T-helper 1 cell (primary cell): Measurements from ENCODE around the gene LRRN3.

Experiments
- DNase-seq, 5 donors: peaks; one replicate each; pipeline ENCODE4 v3.0.0-alpha.2; 2012 to 2020

The LRRN3 gene

DNA sequence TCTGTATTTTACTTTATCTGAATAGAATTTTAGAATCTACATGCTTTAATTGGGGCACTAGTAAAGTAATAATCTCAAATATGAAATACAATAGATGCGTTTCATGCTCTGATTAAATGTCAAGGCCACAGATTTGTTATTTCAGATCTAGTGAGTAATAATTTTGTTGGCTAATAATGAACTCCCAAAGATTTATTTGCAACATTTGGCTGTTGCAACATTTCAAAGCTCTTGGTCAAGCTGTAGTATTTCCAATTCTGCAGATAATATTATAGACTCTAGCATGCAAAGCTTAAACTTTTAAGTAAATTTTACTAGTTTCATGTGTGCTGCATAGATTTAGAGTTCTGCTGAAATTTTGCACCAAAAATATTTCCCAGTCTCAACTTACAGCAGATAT, 16.7 kb downstream of the LRRN3 start:
- DNase-seq = no peak

DNA sequence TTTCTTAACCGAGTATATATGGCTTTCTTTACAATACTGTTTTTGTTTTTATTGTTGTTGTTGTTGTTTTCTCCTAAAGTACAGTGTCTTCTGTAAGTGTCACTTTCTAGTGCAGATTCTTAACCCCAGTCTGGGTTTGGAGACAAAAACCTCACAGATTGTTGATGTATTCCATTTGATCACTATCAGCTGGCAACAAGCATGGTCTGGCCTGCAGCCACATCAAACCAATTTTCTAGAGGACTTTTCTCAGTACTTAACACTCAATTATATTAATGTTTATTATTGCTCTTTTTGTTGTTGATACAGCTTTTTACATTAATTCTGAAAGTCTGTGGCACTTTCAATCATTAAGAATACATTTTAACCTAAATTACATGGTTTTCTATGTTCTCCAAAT, 17.1 kb downstream of the LRRN3 start:
- no peak for DNase-seq

DNA sequence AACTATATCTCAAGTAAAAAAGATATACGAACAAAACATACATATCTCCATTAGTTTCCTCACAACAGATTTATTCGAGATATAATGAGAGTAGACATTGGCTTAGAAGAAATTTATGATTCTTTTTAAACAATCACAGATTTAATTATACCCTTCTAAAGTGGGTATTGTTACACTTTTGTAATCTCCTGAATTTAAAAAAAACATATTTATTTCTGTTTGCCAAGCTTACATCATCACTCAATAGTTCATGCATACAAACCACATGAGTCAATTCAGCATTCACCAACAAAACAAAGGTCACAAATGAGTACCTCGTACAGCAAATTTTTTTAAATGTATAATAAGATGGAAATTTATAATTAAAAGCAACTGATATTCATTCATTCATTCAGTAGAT, 17.6 kb downstream of the LRRN3 start:
- no peak for DNase-seq

DNA sequence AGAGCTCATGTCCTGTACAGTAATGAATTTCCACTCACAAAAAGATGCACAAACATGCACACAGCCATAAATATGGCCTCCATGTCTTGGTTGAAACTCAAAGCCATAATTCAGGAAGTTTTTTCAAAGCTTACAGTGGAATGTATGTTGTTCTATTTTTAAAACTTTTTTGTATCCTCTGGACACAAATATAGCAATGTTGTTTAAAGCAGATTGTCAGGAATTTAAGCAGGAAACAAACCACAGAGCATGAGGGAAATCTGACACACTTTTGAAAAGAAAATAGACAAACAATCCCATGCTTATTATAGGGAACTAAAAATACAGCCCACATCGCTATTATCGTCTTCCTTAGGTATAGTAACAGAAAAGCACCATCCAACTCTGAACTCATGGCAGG, 21.5 kb downstream of the LRRN3 start:
- DNase-seq = no peak

DNA sequence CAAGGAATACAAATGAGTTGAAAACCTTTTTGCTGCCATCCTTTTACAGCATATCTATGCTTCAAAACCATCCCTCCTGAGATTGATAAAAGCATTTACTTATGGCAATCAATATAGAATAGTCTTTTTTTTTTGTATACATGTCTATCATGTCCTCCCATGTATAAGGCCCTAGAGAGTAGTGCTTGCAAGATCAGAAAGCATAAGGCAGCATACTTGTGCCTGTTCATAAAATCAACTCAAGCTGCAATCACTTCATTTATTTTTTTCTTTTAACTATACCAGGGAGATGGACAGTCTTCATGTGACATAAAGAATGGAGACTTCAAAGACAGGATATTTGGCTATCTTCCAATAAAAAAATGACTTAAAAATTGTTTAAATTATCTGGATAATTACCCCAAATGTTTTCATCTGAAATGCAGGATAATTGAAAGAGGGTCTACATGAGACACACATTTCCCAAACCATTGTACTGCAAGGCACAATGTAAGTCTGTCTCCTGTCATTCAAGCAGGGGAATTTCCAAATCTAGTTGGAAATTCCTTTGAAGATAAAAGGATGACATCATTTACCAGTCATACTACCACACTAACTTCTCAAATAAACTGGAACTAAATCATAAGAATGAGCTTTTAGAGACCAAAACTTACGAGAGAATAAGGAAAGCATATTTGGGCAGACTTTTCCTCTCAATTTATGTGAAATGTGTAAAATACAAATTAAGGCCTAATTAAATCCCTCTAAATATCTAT, 22.5 kb downstream of the LRRN3 start:
- no peak for DNase-seq

DNA sequence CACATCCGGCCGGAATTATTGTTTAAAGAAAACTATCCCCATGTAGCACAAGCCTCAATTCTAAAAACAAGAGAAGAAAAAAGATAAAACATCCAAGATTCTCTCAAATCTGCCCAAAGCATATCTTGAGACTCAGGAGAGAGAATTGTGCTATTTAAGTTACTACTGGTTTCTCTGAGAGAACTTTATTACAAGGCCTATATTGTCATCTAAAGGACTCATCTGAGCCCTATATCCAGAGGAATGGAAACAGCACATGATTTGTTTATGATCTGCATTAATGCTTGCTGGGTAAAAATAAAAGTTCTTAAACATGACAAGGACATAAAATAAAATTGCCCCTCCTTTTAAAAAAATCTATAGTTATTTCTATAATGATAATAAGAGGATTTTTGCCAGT, 25.0 kb downstream of the LRRN3 start:
- no peak for DNase-seq

DNA sequence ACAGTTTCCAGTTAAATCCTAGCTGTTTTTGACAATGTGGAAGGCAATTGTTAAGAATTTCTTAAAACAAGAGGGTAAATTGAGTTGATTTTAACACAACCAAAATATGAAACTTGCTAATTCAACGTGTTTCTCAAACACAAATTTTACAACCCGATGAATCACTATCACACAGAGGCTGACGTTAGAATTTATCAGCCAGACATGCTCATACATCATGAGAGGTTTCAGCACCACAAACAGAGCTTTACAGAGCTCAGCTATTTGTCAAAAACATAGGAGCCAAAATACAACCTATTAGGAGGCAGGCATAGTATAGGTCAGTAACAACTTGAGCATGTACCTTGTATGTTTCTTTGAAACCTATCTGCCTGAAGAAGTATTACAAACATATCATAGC, 36.1 kb downstream of the LRRN3 start:
- no peak for DNase-seq

DNA sequence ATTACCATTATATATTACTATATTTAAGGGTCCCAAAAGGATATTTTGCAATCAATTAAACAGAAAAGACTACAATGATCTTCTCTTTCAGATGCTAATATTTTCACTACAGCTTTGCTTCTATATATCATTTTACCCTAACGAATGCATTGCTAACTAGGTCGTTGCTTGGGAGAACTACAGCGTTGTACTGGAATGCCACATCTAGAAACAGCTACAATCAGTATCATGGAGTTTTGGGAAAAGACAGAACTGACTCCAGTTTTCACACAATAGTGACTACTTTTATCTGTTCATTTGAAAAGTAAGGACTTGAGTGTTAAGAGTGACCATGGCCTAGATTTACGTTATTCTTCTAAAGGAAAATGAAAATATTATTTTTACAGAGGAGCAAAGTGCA, 38.5 kb downstream of the LRRN3 start:
- DNase-seq = no peak

DNA sequence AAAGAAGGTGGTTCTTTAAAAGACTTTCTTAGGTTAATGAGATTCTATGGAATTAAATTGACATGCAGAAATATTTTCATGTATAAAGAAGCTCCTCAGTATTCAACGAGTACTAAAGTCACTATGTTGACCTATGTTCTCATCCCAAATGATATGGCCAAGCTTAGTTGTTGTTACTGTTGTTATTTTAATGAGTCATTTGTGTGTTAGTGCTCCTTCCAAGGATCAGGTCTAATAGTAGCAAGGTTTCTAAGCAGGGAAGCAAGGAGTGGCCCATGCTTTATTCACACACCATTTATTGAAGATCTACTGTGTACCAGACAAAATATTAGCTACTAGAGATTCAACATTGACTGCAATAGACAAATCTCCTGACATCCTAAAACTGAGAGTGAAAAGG, 41.9 kb downstream of the LRRN3 start:
- DNase-seq = no peak

DNA sequence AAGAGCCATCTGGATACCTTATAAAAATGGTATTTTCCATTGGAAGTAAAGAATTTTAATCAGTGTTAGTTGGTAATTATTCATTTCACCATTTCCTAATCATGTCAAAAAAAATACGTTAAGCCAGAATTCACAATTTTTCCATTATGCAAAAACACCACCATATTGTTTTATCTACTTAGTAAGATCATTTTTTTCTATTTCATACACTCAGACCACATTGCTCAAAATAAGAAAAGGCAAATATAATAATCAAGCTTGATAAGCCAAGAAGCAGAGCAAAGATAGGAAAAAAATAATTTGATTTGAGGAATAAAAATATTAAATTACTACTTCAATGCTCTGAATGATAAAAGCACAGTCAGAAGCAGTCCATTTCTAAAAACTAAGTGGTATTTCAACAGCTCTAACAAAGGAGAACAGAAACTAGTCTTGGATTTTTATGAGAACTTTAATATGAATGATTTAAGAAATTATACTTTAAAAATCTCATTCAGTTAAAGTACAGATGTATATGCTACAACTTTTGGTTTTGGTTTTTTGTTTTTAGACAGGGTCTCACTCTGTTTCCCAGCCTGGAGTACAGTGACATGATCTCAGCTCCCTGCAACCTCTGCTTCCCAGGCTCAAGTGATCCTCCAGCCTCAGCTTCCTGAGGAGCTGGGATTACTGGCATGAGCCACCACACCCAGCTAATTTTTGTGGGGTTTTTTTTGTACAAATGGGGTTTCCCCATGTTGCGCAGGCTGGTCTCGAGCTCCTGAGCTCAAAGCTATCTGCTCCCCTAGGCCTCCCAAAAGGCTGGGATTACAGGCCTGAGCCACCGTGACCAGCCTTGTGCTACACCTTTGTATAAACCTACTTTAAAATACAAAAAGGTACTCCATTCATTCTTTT, 46.6 kb downstream of the LRRN3 start:
- DNase-seq = peak in 1 of 5 donors; percentile 1

DNA sequence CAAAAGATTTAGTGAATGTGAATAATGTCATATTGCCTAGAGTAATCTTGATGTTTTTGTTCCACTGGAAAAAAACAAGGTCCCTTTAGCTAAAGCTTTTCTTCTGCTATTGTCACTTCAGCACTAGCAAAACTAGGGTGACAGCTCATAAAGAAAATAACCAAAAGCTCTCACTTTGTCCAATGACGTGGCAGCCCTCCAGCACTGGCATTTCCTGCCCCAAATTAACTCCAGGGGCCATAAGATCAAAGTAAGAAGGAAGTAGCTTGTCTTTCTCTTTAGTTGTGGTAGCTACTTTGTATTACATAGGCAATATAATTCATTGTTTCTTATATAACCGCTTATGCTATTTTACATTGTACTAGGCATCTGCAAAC, 47.3 kb downstream of the LRRN3 start:
- DNase-seq = peak; percentile 10 to 88 (median 16)

DNA sequence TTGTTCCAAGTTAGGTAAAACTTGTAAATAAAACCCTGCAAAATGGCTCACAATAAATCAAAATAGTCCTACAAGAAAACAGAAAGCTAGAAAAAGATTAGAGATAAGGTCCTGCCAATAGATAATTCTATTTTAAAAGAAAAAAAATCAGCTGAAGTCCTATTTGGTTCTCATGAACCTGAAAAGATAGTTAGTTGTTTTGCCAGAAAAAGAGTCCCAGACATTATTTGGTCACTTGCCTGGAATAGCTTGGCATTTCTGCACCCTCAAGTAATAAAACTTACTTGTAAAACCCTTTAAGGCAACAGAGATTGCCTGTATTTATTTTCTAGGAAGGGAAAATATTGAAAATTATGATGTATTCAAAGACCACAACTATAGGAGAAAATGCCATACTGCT, 47.7 kb downstream of the LRRN3 start:
- DNase-seq = no peak

DNA sequence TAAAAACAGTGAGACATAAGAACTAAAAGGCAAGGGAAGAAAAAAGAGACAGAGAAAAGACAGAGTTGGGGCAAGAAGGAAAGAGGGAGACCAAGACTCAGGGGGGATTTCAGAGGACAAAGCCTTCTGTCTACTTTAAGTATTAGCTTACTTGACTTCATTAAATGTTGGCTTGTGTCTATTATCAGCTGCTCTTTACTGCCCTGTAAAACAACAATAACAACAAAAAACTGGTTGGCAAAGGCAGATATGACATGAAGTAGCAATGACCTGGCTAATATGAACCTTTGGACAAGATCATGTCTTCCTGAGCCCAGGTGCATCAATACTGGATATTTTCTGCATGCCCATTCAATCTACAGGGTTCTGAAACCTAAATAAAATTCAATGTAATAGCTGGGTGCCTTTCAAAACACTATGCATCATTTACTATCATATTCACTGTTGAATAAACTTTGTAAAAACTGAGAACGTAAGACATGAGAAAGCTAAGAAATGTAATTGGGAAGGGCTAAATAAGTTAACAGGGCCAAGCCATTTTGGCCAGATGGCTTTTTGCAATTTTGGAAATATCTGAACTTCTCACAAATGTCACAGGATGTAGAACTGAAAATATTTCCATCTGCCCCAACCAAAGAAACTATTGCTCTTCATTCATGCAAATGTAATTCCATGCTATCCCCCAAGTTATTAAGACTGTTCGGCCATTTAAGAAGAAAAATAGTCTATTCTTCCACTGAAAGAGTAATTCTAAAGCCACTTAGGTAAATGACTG, 49.4 kb downstream of the LRRN3 start:
- DNase-seq = no peak

DNA sequence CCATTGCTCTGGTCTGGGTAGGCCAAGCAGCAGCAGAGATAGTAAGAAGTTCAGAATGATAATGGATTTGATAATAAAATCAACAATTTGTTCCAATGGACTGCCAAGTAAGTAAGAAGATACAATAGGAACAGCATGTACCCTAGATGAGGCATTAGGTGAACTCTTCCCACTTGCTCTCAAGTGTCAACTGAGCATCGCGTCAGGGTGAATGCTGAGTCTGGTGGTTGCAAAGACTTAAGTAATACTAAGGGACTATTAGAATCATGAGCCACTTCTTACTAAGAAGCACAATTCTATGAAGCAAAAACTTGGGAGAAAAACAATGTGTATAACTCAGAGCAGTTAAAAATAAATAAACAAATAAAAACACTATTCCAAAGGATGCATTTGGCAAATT, 54.5 kb downstream of the LRRN3 start:
- no peak for DNase-seq

DNA sequence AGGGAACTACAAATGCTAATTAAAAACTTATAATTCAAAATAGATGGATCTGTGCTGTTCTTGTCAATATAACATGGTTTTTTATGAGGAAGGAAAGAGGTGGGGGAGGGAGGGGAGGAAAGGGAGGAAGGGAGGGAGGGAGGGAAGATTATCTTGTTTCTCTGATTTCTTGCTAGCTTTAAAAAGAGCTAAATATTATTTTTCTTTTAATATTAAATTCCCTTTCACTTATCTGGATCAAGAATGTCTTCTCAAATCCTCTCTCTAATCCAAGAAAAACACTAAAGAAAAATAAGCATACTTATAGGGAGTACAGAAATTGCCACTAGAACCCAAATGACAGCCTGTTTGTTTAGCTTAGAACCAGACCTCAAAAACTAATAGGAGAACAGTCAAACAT, 55.2 kb downstream of the LRRN3 start:
- no peak for DNase-seq

DNA sequence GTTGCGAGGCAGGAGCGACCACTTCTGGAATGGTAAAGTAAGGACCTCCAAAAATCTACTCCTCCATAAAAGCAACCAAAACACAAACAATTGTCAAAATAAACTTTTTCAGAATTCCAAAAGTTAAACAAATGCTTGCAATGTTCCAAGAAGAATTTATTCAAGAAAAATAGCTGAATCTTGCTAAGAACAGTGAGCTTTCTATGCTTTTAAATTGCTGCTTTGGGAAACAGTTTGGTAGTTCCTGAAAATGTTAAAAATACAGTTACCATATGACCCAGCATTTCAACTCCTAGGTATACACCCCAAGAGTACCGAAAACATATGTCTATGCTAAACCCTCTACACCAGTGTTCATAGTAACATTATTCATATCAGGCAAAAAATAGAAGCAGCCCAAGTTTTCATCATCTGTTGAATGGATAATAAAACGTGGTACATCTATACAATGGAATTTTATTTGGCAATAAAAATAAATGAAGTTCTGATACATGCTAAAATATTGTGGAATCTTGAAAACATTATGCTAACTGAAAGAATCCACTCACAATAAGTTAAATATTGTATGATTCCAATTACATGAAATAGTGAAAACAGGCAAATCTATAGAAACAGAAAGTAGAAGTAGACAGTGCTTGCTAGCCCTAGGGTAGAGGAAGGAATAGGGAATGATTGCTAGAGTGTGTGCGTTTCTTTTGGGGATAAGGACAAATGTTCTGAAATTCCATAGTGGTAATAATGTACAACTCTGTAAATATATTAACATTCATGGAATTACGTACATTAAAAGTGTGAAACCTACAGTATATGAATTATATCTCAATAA, 57.0 kb downstream of the LRRN3 start:
- DNase-seq = no peak

DNA sequence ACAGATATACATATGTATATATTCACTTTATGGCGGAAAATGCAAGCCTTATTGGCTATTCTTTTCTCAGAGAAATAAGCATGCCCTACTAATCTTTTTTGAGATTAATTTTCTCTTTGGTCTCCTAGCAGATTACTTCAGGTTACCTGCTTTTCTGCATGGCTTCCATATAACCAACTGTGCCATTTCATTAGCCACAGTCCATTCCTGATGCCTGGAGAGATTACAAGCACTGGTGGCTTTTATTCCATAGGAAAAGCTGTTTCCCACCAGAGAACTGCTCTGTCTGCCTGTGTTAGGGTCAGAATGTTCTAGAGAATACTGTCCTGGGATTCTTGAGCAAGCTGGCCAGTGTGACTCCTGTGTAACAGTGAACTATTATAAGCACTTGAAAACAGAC, 59.8 kb downstream of the LRRN3 start:
- no peak for DNase-seq

DNA sequence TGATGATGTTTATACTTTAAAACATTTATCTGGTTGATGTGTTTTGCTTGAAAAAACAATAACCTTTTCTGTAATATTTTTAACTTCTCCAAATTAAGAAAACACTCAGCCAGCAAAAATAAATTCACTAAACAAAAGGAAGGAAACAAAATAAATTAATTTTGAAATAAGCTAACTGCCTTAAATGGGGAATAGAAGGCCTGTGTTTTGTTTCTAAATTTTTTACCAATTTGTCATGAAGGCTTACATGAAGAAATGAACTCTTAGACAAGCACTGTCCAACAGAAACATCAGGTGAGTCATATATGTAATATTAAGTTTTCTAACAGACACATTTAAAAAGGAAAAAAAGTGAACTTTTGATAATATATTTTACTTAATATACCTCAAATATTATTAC, 68.5 kb downstream of the LRRN3 start:
- no peak for DNase-seq

DNA sequence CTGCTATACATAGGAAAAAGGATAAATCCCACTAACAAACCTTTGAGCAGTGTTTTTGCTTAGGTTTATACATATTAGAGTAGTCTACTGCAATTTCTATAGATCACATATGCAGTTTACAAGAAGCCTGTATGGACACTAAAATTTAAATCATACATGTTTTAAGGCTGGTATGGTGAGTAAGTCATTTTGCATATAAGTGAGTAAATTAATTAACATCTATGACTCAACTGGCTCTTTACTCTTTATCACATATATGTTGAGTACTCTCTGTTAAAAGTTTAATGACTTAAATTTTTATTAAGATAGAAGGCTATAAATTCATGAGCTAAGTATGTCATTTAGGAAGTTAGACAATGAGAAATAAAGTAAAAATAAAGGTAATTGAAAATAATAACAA, 69.4 kb downstream of the LRRN3 start:
- DNase-seq = no peak

DNA sequence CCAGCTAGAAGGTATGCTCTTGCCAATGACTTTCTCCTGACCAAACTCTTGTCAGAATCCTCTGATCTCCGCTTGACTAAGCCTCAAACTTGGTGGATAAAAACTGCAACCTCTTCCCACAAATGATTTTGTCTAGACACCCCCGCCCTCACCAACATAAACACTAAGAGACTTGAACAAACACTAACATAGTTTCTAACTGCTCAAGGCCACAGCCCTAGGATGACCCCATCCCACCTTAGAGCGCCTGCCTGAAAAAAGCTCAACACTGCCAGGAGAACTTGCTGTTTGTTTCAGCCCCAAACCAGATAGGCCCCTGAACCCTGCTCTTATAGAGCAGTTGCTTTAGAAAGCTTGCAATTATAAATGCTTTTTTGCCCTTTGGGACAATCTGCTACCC, 71.8 kb downstream of the LRRN3 start:
- DNase-seq = no peak

DNA sequence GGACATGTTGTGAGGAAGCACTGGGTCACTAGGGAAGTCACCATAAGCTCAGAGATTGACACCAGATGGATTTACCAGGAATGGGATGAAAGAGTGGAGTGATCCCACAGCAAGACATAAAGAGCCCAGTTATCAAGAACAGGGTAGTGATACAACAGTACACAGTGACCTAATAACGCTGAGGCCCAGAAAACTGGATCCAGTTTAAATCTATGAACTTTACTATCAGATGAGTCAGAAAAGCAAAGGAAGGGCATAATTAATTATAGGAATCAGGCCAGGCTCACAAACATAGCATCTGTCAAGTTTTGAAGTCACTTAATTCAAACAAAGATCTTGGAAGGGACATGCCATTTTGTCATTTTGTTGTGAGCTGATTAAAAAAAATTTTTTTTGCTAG, 73.5 kb downstream of the LRRN3 start:
- DNase-seq = no peak

DNA sequence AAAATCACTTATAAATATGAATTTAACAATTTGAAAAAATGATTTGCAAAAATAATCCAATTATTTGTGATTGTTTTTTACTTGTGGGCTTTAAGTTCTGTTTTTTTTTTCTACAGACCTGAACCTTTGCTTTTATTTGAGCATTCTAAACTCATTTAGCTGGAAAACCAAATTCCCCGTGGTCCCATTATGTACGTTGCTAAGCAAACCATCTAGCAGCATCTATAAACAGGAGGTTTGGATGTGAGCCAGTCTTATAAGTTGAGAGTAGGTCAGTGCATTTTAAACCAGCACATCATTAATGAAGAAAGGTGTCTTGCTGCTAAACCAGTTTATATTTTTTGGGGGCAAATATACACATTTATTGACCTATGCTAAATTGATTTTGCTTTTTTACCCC, 77.3 kb downstream of the LRRN3 start:
- DNase-seq = no peak
